GM12891 (cell line): ENCODE results near the gene RNF113B.

Source experiments
- DNase-seq: peaks from one replicate; pipeline ENCODE4 v3.0.0; 2011; ENCODE audit warnings: low spot score; ENCODE audit not compliant: insufficient read length
- FAIRE-seq: peaks from 2 replicates; lab custom pipeline; 2011; peaks lifted over from hg19 to GRCh38; lab: Jason Lieb, UNC
- PAX5 ChIP-seq: IDR thresholded peaks from 2 replicates; pipeline ENCODE4 v1.6.1; 2011; ENCODE audit warnings: low read length, moderate library complexity, mild to moderate bottlenecking; ENCODE audit not compliant: insufficient read depth, severe bottlenecking
- POLR2A ChIP-seq: IDR thresholded peaks from 2 replicates; pipeline ENCODE4 v1.6.1; 2011; ENCODE audit warnings: low read depth, low read length, control low read depth
- POLR2AphosphoS5 ChIP-seq: IDR thresholded peaks from 2 replicates; pipeline ENCODE4 v1.6.1; 2011; ENCODE audit warnings: low read depth, low read length, control low read depth
- POU2F2 ChIP-seq: IDR thresholded peaks from 2 replicates; pipeline ENCODE4 v1.6.1; 2011; ENCODE audit warnings: low read depth, mild to moderate bottlenecking, control low read depth, low read length, moderate library complexity
- SPI1 ChIP-seq: IDR thresholded peaks from 2 replicates; pipeline ENCODE4 v1.6.1; 2011; ENCODE audit warnings: low read depth, low read length, control low read depth
- TAF1 ChIP-seq: IDR thresholded peaks from 2 replicates; pipeline ENCODE4 v1.6.1; 2011; ENCODE audit warnings: low read depth, low read length, control low read depth

Gene RNF113B

GRCh38 chr13:98192008-98192407, 14.9 kb upstream of the RNF113B start:
- FAIRE-seq (no peak), DNase-seq (no peak)
- no peak for TF ChIP-seq SPI1
- no peak for TF ChIP-seq POLR2AphosphoS5
- no peak for TF ChIP-seq POU2F2
- no peak for TF ChIP-seq TAF1
- no peak for TF ChIP-seq POLR2A
- TF ChIP-seq PAX5, result no peak

DNA sequence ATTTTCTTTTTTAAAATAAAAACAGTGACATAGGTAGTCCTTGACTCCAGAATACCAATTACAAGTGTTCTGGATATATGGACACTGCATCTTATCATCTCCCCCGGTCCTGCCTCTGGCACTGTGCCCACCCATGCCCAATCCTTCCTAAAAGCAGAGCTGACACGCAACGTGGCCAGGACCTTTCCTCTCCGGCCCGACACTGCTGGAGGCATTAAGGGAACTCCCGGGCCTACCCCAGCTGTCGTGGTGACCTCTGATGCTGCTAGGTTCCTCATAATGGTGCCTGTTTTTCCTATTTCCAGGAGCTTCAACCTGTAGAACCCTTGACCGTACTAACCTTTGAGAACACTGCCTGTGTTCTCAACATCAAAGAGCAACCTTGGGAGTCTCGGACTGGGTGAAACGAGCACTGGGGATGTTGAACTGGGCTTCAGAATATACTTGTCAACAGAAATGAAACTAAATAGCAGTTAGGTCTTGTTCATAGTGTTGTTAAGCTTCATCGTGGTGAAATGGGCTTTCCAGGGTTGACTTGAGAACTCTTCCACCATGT, 13.9 kb upstream of the RNF113B start:
- FAIRE-seq, result no peak

DNA sequence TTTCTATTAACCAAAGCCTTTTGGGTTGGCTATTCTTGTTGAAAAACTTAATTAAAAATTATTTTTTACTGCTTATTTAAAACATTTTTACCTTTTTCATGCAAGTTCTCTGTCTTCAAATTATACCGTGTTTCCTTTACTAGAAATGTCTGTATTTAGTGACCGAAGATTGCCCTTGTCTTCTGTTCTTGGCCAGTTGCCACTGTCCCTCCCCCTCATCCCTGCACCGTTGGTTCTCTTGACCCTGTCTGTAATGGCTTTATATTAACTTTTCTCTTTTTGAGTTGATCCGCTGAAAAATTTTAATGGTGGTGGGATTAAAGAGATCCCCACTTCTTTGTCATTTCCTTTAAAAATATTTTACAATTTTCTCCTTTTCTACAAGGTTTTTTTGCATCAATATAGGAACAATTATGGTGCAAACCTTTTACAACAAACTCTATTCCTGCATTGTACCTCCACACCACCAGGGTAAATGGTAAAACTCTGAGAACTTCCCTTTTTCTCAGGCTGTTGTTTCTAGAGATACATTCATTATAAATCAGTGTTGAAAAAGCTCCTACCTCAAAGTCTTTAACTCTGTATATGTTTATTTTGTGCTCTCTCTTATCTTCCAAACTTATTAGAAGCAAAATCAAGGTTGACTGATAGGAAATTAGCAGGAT, 12.9 kb upstream of the RNF113B start:
- DNase-seq (no peak), FAIRE-seq (no peak)
- TF ChIP-seq SPI1 (no peak), PAX5 (no peak)

More for the DNA sequence above, 13.9 kb upstream of the RNF113B start:
- no peak for DNase-seq
- TF ChIP-seq TAF1, result no peak
- TF ChIP-seq PAX5, result no peak
- TF ChIP-seq POU2F2, result no peak
- no peak for TF ChIP-seq SPI1
- no peak for TF ChIP-seq POLR2AphosphoS5
- TF ChIP-seq POLR2A, result no peak

DNA sequence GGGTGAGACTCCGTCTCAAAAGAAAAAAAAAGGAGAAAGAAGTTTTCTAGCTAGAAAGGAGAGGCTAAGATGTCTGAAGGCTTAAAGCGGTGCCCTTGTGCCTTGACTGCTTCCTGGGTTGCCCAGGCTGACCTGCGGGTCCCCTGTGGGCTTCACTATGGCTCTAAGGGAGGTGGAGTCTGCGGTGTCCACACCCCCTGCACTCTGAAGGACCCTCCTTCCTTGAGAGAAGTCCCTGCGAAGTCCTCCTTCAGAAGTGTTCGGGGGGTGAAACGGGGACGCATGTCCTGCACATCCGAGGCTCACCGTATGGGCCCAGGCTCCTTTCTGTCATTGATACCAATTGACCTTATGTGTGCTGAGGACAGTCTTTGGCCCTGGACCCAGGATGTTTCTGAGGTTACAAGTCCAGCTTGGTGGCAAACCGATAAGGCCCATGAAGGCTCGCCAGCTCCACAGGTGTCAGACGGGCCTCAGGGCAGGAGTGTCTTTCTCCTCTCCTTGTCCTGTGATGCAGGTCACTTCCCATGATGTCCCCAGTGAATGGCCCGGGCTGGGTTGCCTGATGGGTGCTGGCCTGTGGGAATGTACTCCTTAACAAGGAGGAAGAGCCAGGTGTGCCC, 11.6 kb upstream of the RNF113B start:
- TF ChIP-seq POLR2A (no peak), TAF1 (no peak), POU2F2 (no peak), SPI1 (no peak), PAX5 (no peak), POLR2AphosphoS5 (no peak)
- no peak for DNase-seq
- no peak for FAIRE-seq

DNA sequence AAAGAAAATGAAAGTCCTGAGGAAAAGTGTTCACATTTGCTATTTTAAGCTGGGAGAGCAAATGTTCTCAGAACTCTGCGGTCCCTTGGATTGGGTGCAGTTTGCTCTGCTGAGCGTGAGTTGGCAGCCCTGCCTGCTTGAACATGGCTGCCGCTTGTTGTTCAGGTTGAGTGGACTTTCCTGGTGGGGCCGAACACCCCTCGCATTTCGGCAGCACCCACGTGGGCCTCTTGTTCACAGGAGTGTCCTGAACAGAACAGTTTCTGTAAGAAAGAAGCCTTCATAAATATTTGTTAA, 10.8 kb upstream of the RNF113B start:
- no peak for DNase-seq
- TF ChIP-seq PAX5 (no peak), TAF1 (no peak), POU2F2 (no peak), POLR2AphosphoS5 (no peak), POLR2A (no peak), SPI1 (no peak)
- no peak for FAIRE-seq

DNA sequence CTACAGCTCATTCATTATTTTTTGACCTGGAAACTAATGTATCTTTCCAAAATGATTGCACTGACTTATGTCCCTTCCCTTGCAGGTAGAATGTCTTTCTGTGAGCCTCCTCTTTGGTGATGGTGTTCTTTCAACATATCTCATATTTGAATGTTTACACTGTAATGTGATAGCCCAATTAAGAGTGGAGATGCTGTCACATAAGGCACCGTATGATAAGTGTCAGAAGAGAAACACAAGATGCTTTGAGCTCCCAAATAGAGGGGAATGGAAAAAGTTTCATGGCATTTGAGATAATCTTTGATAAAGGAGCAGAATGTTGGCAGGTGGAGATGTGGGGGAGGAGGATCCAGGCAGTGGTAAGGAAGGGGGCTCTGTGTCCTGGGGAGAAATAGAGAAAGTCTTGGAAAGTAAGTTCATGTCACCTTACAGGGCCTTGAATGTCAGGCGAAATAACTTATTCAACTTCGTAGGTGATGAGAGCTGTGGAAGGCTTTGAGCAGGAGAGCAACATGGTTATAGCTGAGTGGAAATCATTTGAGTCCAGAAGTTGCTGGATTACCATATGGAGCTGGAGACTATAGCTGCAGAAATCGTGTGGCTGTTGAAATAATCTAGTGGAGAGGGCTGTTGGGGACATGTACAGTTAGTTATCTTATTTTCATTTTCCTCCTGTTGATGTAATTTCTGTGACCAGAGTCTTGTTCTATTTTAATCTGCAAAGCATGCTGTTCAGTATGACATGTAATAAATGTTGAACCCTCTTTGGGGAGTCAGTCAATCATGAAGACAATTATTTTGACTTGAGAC, 10.3 kb upstream of the RNF113B start:
- no peak for TF ChIP-seq SPI1
- TF ChIP-seq POLR2AphosphoS5, result no peak
- no peak for TF ChIP-seq POU2F2
- TF ChIP-seq POLR2A, result no peak
- no peak for TF ChIP-seq PAX5
- TF ChIP-seq TAF1, result no peak
- DNase-seq (no peak), FAIRE-seq (no peak)

DNA sequence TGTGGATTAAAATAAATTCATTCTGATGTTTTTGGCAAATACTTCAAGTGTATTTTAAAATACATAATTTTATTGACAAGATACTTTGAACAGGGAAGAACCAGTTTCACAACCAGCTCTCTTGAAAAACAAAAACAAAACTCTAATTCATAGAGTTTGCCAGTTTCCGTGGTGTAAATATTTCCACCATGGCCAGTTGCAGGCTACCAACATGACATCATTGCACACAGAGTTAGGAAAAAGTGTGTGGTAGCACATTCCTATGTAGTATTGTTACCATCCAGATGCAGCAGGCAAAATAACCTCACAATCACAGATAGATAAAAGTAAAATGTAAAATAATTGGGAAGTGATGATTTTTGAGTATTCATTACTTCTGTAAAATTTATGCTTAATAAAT, 7.7 kb upstream of the RNF113B start:
- FAIRE-seq (no peak), DNase-seq (no peak)
- TF ChIP-seq POLR2A (no peak), POLR2AphosphoS5 (no peak), SPI1 (no peak), TAF1 (no peak), PAX5 (no peak), POU2F2 (no peak)

DNA sequence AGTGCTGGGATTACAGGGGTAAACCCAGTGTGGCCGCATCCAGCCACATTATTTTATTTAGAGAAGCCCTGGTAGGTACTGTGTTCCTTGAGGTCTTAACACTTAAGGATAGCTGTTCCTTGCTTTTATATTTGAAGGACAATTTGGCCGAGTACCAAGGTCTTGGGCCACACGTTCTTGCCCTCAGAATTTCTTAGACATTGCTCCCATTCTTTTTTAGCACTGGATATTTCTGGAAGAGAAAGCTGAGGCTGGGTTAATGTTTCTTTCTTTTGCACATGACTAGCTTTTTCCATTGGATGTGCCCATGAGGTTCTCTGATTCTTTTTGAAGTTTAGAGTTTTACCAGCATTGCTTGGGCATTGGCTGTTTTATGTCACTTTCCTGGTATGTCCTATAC, 5.5 kb upstream of the RNF113B start:
- TF ChIP-seq POLR2A (no peak), POU2F2 (no peak), POLR2AphosphoS5 (no peak), PAX5 (no peak), TAF1 (no peak), SPI1 (no peak)
- FAIRE-seq, result no peak
- no peak for DNase-seq

- no peak for TF ChIP-seq POU2F2
- TF ChIP-seq SPI1, result no peak
- TF ChIP-seq TAF1, result no peak
- no peak for TF ChIP-seq POLR2A
- TF ChIP-seq POLR2AphosphoS5, result no peak
- no peak for TF ChIP-seq PAX5
- FAIRE-seq, result no peak
- no peak for DNase-seq
Measured at GRCh38 chr13:98182153-98182552, 5.1 kb upstream of the RNF113B start.
